ENCODE results near the gene MANBA.
A peak's percentile ranks its signal among the peaks of the same experiment; 100 is the strongest.

MANBA gene

DNA sequence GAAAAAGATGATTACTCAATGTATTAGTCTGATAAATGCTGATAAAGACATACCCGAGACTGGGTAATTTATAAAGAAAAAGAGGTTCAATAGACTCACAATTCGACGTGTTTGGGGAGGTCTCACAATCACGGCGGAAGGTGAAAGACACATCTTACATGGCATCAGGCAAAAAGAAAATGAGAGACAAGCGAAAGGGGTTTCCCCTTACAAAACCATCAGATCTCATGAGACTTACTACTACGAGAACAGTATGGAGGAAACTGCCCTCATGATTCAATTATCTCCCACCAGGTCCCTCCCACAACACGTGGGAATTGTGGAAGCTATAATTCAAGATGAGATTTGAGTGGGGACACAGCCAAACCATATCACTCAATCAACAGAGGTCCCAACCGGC, 141.7 kb downstream of the MANBA start:
- peak; percentile 58 to 61 for DNase-seq

DNA sequence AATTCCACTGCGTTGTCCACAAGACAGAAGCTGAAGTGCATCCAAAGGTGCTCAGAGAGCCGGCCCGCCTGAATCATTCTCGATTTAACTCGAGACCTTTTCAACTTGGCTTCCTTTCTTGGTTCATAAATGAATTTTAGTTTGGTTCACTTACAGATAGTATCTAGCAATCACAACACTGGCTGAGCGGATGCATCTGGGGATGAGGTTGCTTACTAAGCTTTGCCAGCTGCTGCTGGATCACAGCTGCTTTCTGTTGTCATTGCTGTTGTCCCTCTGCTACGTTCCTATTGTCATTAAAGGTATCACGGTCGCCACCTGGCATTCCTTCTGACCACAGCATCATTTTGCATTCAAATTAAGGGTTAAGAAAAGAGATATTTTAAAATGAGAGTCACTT, 144.1 kb downstream of the MANBA start:
- DNase-seq: no peak

DNA sequence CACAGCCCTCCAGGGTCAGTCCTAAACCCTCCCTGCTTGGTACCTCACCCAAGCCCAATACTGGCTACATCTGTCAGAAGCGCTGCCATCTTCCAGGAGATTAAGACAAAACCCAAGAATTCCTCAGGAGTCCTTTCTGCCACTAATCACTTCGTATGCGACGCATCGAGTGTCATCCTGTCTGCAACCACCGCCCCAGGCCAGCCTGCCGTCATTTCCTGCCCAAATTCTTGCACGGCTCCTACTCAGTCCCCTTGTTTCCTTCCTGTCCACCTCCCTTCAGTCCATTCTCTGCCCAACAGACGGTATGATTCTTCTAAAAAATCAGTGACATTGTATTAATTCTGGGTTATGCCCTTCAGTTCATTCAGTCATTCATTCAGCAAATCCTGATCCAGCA, 146.0 kb downstream of the MANBA start:
- peak in 1 of 2 donors; percentile 3 for DNase-seq

DNA sequence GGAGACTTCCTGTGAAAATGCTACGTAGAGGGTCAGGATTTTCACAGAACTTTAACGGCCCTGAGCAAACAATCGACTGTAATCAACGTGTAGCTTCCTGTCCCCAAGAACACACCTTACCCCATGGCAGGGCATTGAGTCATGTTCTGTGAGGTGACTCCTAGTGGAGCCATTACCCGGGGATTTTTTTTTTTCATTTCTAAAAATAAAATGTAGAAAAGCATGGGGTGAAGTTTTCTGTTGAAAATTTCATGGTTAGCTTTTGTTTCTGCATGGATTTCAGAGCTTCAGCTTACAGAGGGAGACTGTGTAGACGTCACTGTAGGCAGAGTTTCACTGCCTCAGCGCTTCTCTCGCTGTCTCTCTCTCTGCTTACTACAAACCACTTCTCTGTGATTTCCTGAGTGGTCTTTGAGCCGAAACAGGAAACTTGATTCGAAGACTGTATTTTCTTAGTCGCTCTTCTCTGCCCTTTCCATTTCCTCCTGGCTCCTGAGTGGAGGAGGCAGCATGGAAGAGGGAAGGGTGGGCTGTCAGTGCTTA, 147.9 kb downstream of the MANBA start:
- DNase-seq: no peak

DNA sequence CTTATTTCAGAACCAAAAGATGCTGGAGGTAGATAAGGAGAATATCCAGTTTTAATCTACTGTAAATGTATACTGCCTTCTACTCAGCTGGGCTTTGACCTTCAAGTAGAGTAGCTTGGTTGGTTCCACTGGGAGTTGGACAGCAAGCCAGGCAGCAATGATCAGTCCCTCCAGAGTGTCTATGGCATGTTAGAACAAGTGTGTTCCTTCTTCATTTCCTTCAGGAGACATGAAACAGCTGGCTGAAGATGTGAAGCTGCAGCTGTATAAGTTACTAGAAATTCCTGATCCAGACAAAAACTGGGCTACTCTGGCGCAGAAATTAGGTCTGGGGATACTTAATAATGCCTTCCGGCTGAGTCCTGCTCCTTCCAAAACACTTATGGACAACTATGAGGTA, 148.6 kb downstream of the MANBA start:
- no peak for DNase-seq

DNA sequence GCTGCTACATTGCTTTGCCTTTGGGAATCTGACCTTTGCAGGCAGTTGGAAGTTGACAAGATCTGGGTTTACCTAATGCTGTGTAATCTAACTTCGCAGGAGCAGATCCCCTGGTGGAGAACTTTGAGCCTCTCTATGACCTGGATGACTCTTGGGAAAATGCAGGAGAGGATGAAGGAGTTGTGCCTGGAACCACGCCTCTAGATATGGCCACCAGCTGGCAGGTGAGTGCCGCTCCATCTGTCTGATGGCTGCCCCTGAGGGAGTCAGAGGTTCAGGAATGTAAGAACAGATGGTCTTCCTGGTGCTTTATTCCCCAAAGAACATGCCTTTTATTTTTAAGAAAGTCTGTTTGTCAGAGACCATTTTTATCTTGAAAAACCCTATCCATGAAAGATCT, 150.3 kb downstream of the MANBA start:
- DNase-seq: no peak

DNA sequence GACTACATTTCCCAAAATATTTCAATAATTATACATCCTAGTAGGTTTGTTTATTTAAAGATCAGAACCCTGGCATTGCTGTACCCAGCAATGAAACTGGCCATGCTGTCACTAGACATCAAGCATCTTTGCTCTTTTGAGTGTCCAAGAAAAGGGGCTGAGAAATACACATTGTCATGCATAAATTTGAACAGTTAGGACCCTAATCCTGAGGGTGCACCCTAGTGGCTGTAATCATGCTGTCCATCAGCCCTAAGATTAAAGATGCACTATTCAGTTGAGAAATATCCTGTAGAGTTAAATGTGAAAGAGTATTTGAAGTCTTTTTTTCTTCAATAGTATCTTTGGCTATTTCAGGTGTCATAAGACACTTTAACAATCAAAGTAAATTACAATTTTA, 150.8 kb downstream of the MANBA start:
- no peak for DNase-seq

DNA sequence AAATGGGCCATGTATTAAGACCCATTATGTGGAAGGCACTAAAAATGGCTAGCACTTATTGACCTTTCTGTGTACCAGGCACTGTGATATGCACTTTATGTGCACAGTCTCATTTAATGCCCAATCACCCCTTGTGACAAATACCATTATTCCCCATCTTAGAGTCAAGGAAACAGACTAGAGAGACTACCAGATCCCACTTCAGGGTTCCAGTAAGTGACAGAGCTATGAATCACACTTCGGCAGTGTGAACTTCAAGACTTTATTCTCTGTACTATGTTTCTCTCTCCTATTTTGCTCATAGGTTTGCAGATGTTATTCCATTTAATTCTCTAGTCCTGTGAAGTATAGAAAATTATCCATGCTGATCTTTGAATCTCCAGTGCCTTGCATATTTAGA, 152.6 kb downstream of the MANBA start:
- no peak for DNase-seq

DNA sequence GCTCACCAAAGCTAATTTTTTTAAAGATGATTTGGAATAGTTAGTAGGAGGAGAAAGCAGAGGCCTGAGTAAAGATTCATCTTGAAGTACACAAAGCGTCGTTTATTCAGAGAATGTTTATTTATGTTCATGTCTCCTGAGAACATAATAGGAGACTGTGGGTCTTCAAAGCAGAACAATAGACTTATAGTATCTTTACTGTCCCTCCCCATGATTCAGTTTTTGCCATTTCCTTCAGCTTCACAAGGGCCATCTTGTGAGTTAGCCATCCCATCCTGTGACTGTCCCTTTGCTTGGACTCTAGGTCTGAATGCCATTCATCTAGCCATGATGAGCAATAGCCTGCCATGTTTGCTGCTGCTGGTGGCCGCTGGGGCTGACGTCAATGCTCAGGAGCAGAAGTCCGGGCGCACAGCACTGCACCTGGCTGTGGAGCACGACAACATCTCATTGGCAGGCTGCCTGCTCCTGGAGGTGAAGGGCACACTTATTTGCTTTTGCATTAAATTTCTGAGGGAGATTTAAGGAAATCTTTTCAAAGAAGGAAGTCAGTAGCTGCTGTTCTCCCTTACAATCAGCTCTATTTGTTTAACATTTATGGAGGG, 153.8 kb downstream of the MANBA start:
- no peak for DNase-seq

DNA sequence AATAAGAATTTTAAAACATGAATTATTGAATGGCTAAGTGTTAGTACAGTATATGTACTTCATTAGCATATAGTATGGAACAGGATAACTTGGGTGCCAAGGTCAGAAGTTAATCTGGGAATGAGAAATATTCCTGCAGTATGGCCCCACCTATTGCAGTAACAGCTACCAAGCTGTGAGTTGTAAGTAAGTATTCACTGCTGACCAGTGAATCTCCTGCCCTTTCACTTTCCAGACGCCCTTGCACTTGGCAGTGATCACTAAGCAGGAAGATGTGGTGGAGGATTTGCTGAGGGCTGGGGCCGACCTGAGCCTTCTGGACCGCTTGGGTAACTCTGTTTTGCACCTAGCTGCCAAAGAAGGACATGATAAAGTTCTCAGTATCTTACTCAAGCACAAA, 154.5 kb downstream of the MANBA start:
- no peak for DNase-seq

DNA sequence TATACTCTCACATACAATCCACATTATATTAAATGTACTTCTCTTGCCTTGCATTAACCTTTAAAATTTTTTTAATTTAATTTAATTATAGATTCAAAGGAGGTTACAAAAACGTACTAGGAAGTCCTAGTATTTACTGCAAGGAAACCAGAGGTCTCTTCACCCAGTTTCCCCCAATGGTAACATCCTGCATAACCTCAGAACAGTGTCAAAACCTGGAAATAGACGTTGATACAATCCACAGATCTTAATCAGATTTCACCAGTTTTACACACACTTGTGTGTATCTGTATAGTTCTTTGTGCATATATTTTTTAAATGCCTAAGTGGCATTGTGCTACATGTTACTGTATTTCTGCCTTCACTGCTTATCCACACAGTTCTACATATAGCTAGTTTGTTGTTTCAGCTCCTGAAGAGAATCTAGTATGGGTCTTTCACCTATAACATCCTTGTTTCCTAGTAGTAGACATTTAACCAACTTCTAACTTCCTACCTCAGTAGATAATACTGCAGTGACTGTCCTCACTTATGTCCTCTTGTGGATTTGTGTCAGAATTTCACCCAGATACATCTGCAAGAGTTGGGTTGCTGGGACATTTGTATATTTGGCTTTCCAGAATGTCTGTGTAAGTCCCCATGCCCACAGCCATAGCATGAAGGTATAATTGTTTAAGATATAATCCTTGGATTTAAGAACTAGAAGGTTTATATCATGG, 156.4 kb downstream of the MANBA start:
- no peak for DNase-seq

DNA sequence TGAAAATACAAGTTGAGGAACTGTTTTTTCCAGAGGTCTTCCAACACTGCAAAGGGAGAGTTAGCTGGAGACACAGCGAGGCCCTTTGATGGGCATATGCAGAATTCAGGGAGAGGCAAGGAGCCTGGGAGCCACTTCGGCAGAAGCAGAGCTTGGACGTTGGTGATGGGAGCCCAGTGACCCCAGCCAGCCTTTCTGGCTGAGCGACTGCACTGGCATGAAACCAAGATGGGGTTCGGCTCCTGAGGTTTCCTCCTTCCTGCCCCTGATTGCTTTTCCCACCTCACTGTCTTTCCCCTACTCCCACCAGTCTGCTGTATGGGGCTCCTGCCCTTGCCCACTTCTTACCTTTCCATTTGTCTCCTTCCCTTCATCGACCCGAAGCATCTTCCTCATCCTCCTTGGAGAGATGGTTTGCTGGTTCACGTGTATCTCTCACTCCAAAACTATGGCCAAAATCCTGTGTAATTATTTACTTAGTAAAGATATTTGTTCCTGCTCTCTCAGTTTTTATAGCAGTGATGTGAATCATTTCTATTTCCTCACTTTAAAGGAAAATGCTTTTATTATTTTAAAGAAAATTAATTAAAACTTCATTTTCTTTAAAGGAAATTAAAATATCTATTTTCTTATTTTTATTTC, 159.1 kb downstream of the MANBA start:
- no peak for DNase-seq

DNA sequence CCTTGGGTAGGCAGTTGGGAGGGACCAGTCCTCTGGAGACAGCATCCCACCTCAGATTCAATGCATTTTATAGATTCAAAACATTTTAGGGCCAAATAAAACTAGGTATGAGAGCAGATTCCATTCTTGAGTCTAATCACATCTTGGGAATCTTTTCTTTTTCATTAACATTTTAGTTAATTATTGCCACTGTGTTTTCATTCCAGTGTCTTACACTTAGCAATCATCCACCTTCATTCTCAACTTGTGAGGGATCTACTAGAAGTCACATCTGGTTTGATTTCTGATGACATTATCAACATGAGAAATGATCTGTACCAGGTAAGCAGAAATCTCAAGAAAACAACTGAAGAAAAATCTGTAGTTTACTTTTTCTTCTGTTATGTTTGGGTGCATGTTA, 160.1 kb downstream of the MANBA start:
- DNase-seq: no peak

DNA sequence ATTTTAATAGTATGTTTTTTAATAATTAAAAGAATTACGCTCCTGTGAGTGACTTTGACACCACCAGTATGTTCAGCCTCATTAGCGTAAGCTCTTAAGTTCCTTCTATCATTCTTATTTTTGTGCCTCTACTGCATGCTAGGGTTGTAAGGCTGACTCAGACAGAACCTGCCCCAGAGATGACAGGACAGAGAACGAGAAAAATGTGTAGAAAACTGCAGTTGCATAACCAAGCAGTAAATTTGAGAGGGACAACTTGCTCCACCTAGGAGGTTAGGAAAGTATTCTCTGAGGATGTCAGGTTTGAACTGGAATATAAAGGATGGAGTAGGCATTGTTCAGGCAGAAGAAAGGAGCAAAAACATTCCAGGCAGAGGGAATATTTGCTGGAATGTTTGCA, 160.9 kb downstream of the MANBA start:
- DNase-seq: no peak

DNA sequence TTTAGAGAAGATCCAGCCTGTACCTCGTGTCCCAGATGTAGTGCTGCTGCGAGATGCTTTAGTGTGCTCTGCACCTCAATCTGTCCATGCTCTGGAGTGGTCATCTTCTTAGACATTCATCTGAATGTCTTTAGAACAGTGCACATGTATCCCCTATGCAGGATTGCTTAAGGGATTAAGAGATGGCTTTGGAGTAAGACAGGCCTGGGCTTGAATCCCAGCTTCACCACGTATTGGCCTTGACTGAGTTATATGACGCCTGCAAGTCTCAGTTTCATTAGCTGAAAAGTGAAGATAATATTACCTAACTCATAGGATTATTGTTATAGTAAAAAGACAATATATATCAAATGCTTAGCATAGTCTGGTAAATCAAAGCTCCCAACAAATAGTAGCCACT, 161.3 kb downstream of the MANBA start:
- no peak for DNase-seq

DNA sequence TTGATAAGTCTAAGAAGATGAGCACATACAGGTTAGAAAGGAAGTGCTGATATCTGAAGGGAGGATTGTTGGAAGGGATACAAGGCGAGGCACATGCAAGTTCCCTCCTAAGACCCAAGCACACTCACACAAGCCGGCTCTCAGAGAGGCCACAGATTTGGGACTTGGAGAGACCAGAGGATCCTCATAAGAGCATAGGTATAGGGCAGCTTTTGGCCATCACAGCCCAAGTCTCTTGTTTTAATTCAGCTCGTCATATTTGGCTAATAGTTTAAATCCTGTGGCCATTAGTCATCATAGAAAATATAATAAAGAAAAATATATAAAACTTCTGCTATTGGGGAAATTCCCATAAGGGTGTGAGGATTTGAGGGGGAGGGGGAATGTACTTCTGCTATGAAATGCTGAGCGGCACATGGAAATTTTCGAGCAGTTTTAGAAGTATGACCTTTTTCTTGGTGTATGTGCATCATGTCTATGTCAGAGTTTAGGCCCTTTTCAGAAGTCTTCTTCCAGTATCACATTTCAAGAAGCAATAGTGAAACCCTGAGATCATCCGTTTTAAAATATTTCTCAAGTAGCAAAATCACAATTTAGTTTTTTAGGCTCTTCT, 161.9 kb downstream of the MANBA start:
- DNase-seq: peak; percentile 91 to 95

DNA sequence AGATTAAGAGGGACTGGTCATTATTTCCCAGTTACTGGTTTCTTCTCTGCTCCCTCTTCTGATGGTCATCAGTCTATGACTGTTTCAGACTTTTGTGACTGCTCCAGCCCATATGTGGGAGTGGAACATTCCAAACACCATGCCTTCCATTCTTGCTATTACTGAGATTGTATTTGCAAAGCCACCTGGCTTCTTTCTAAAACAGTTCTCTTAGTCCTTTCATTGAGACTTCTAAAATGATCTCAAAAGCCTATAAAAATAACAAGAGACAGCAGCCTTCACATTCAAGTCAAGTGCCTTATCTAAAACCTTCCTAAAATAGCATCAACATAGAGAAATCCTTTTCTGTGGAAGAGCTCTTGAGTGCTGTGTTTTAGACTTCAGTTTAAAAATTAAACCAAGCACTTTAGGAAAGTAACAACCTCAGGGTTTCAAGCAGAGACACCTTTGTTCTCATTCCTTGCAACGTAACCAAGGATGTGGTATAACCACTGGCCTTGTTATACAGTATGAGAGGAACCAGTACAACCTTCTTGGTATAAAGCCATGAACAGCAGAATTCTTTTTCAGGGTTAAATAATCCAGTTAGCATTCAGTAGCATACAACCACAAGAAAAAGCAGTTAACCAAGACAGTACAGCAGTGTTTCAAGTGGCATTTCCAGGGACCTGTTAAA, 162.5 kb downstream of the MANBA start:
- DNase-seq: no peak

DNA sequence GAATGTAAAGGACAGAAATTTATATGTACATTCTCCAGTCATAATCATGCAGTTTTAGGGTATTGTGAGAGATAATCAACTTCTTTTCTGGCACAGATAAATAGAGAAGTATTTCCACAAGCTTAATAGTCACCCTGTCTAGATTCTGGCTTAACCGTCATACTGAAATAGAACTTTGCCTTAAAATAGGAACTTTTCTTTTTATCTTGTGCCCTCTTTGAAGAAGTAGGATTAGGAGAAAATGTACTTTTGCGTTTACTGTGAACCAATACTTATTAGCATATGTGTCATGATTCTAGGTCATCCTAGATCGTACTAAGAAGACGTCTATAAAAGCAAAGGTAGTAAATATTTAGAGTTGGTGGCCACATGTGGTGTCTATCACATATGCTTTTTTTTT, 164.2 kb downstream of the MANBA start:
- peak in 1 of 2 donors; percentile 67 for DNase-seq

DNA sequence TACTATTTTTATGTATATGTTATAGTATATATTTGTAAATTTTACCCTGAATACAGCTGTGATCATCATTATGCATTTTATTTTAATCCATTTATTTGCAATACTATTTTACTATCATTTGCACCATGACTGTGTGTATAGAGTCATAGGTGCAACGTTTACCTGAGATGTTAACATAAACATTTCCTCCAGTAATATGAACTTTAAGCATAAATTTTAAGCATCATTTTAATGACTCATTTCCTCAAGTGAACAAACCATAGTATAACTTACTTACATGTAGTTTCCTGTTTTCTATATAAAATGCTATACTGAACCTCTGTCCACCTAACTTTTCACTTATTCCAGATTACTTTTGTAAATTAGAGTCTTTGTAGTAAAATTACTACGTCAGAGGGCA, 166.8 kb downstream of the MANBA start:
- DNase-seq: no peak

DNA sequence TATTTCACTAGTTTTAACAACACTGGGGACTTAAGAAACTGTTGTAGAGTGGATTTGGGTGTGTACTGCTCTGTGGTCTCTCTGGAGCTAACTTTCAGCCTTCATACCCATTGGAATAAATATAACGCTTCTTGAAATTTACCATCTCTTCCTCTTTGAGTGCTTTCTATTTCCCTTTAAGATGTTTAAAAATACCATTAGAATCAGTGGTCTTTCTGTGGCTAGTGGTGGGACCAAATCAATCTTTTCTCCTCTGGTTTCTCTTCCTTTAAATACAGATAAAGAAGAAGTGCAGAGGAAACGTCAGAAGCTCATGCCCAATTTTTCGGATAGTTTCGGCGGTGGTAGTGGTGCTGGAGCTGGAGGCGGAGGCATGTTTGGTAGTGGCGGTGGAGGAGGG, 167.6 kb downstream of the MANBA start:
- no peak for DNase-seq

DNA sequence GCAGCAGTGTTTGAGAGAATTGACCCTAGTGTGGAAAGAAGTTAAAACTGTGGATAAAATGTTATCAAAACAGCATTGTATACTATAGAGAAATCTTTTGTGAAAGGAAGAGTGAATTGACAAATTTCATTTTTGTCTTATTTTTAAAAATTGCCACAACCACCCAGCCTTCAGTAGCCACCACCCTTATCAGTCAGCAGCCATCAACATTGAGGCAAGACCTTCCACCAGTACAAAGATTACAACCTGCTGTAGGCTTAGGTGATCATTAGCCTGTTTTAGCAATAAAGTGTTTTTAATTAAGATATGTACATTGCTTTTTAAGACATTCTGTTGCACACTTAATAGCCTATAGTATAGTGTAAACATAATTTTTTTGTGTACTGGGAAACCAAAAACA, 168.5 kb downstream of the MANBA start:
- no peak for DNase-seq

DNA sequence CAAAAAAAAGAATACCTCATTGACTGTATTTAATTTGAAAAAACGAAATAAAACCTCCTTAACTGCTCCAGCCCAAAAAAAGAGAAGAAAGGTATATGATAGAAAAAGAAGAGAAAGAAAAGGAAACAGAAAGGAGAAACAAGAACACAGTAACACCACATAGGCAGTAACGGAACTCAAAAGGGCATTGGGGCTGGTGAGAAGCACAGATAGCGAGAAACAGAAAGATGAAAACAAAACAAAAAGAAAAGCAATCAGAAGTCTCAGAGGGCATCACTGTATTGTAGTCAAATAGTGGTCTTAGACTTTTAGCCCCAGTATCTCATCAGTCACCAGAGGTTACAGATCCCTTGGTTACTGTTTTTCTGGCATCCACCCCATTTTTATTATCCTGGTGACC, 171.0 kb downstream of the MANBA start:
- DNase-seq: no peak

DNA sequence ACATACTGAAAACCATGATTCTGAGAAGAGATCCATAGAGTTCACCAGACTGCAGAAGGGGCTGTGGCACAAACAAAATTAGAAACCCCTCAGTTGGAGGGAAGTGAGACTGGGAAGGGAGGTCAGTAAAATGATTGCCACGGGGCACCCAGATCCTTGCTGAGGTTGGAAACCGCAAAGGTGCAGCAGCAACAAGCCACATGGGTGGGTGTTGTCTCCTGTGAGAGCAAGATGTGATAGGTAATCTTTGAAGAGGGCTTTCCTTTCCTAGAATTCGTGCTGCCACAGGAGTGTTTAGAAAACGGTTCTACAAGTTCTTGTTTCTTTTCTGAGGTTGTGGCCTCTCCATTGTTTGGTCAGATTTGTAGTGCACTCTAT, 174.1 kb downstream of the MANBA start:
- no peak for DNase-seq

Measured in inflammatory macrophage treated with lipopolysaccharide for 1 hour (primary cell).